K562 (cell line): Measurements from ENCODE around the gene ABCC10. TPM values are rescaled to one million over a fixed set of nuclear protein-coding genes. Genes with fewer than 3 reads are reported as not detected.

Source experiments
- ATAC-seq: fragments of 200-7000 bp; cut with Tn5 transposase; 3 replicates; pipeline ENCODE4 v1.9.1; 2020; ENCODE audit warnings: moderate library complexity
- BruUV-seq: library from RNA; stranded (reverse); fragments of 400-500 nt; replicated peaks from 2 replicates; lab custom pipeline; 2021; lab: Mats Ljungman, UMichigan
- CTCF ChIA-PET: fragments of 300-600 bp; formaldehyde crosslinking; extraction: SDS; loops from one replicate; lab custom pipeline; 2021; ENCODE audit warnings: low intra/inter-chr PET ratio; lab: Yijun Ruan, JAX
- POLR2A ChIA-PET: fragments of 300-600, 350-650 bp; sonication (Branson Sonifier 250); formaldehyde crosslinking; extraction: SDS; loops from one replicate; lab custom pipeline; 2021; ENCODE audit warnings: antibody characterized with exemption, inconsistent platforms; lab: Yijun Ruan, JAX
- DNase-seq, 4 experiments: peaks; one replicate each; pipeline versions ENCODE4 v3.0.0 to v3.0.0-alpha.2; 2011 to 2018; ENCODE audit warnings: low spot score in 3 of 4, mixed read lengths in 3 of 4; ENCODE audit errors: extremely low read depth in 1 of 4
- FAIRE-seq: peaks from 2 replicates; lab custom pipeline; 2011; peaks lifted over from hg19 to GRCh38; lab: Jason Lieb, UNC
- H2AFZ ChIP-seq: 2 replicates; pipeline ENCODE4 v1.6.0; 2011; ENCODE audit warnings: low read depth, low read length, control low read depth, inconsistent platforms
- H3K27ac ChIP-seq: fragments of 200-600 bp; 3 replicates; pipeline ENCODE4 v1.8.0; 2011; ENCODE audit warnings: low read depth, mild to moderate bottlenecking, control low read depth, inconsistent platforms, low read length, moderate library complexity, mixed read lengths; ENCODE audit errors: extremely low read depth
- H3K27me3 ChIP-seq, 2 experiments: fragments of 300-600 bp in 1 of 2; 2 replicates in 1 of 2; 3 replicates in 1 of 2; pipeline versions ENCODE4 v1.6.0 to v1.8.0; 2011; ENCODE audit warnings: inconsistent platforms in 2 of 2, low read length in 2 of 2, mild to moderate bottlenecking in 1 of 2, mixed read lengths in 1 of 2, moderate library complexity in 1 of 2; ENCODE audit not compliant: control insufficient read depth in 2 of 2, insufficient read depth in 2 of 2
- H3K36me3 ChIP-seq: fragments of 300-600 bp; 3 replicates; pipeline ENCODE4 v1.8.0; 2011; ENCODE audit warnings: mild to moderate bottlenecking, low read length, inconsistent platforms; ENCODE audit not compliant: control insufficient read depth, insufficient read depth
- H3K4me1 ChIP-seq, 2 experiments: fragments of 200-600 bp in 1 of 2; replicated peaks in 1 of 2; 2 replicates in 1 of 2; 3 replicates in 1 of 2; pipeline versions ENCODE4 v1.5.1 to v1.8.0; 2011; ENCODE audit warnings: inconsistent platforms in 2 of 2, low read length in 2 of 2, mild to moderate bottlenecking in 1 of 2, mixed read lengths in 1 of 2, moderate library complexity in 1 of 2; ENCODE audit not compliant: control insufficient read depth in 2 of 2, insufficient read depth in 2 of 2
- H3K4me2 ChIP-seq: 2 replicates; pipeline ENCODE4 v1.6.1; 2011; ENCODE audit warnings: low read length, control low read depth, inconsistent platforms, mixed read lengths; ENCODE audit not compliant: insufficient read depth
- H3K4me3 ChIP-seq: fragments of 200-600 bp; sonication (generic), shearing (Covaris generic); 2 replicates; pipeline ENCODE4 v1.5.1; 2016; ENCODE audit warnings: control low read depth, inconsistent platforms
- H3K79me2 ChIP-seq: fragments of 200-600 bp; 3 replicates; pipeline ENCODE4 v1.8.0; 2011; ENCODE audit warnings: low read length, inconsistent platforms; ENCODE audit not compliant: control insufficient read depth, insufficient read depth
- H3K9ac ChIP-seq, 2 experiments: 2 replicates each; pipeline versions ENCODE4 v1.6.0 to v1.6.1; 2011; ENCODE audit warnings: low read depth in 2 of 2, low read length in 2 of 2, control low read depth in 1 of 2, inconsistent platforms in 1 of 2, mild to moderate bottlenecking in 1 of 2, mixed read lengths in 1 of 2; ENCODE audit not compliant: insufficient read depth in 1 of 2
- H3K9me1 ChIP-seq: one replicate; pipeline ENCODE4 v1.6.0; 2011; ENCODE audit warnings: inconsistent platforms, mild to moderate bottlenecking, low read length, moderate library complexity; ENCODE audit not compliant: control insufficient read depth, insufficient read depth
- H3K9me3 ChIP-seq: replicated peaks from 2 replicates; pipeline ENCODE4 v1.5.1; 2011; ENCODE audit warnings: low read depth, low read length, inconsistent platforms; ENCODE audit not compliant: control insufficient read depth, insufficient read depth
- H4K20me1 ChIP-seq: replicated peaks from 2 replicates; pipeline ENCODE4 v1.6.1; 2011; ENCODE audit warnings: low read length, inconsistent platforms, mixed read lengths; ENCODE audit not compliant: control insufficient read depth, insufficient read depth
- CXXC5 ChIP-seq: fragments of 250-450 bp; sonication (Bioruptor Pico); IDR thresholded peaks from 2 replicates; pipeline ENCODE4 v1.8.0; 2022; ENCODE audit warnings: inconsistent platforms, mild to moderate bottlenecking, moderate library complexity
- FOXO4 ChIP-seq: fragments of 450-650 bp; formaldehyde crosslinking; IDR thresholded peaks from 2 replicates; pipeline ENCODE4 v1.4.0; 2020; ENCODE audit warnings: mild to moderate bottlenecking, moderate library complexity
- HNRNPK ChIP-seq: fragments of 200-400 bp; formaldehyde crosslinking; IDR thresholded peaks from one replicate; pipeline ENCODE4 v1.6.1; 2018; ENCODE audit warnings: mild to moderate bottlenecking, low read depth, low read length; ENCODE audit not compliant: poor library complexity, severe bottlenecking
- KLF6 ChIP-seq: fragments of 250-450 bp; sonication (Bioruptor Pico); IDR thresholded peaks from 2 replicates; pipeline ENCODE4 v1.4.0; 2020; ENCODE audit warnings: mild to moderate bottlenecking, moderate library complexity, borderline replicate concordance
- MYBL2 ChIP-seq, 2 experiments: fragments of 450-650 bp in 1 of 2; sonication (generic) in 1 of 2; formaldehyde crosslinking in 1 of 2; IDR thresholded peaks; 2 replicates each; pipeline versions ENCODE4 v1.6.1 to v1.8.1; 2017 to 2022; ENCODE audit warnings: borderline replicate concordance in 1 of 2, inconsistent platforms in 1 of 2, low read depth in 1 of 2, mild to moderate bottlenecking in 1 of 2, missing genetic modification reagents in 1 of 2, moderate library complexity in 1 of 2
- POLR2G ChIP-seq: fragments of 200-400 bp; formaldehyde crosslinking; IDR thresholded peaks from 2 replicates; pipeline ENCODE4 v1.6.1; 2017; ENCODE audit warnings: low read depth, mild to moderate bottlenecking, antibody characterized with exemption, low read length, moderate library complexity
- RBM14 ChIP-seq: fragments of 200-400 bp; formaldehyde crosslinking; IDR thresholded peaks from 2 replicates; pipeline ENCODE4 v1.6.1; 2018; ENCODE audit warnings: low read depth, mild to moderate bottlenecking, low read length, moderate library complexity, borderline replicate concordance; ENCODE audit not compliant: insufficient read depth
- ZNF780A ChIP-seq: fragments of 250-450 bp; sonication (Bioruptor Pico); IDR thresholded peaks from 2 replicates; pipeline ENCODE4 v1.5.0; 2021; ENCODE audit warnings: mild to moderate bottlenecking
- WGBS: fragments of 100-300 bp; shearing (Covaris generic); methylation state at CpG from one replicate; pipeline ENCODE4 v1.1.6; 2016; ENCODE audit warnings: low coverage, mixed read lengths; ENCODE audit not compliant: insufficient coverage; ENCODE audit errors: missing lambda C conversion rate; 5-methylcytosine and 5-hydroxymethylcytosine counted together
- in situ Hi-C: fragments of 300-500 bp; cut with MboI; formaldehyde crosslinking; loops from 4 replicates; pipeline ENCODE4 v1.15.0; 2018; ENCODE audit warnings: inconsistent platforms, mixed read lengths
- intact Hi-C: fragments of 100-400 bp; cut with micrococcal nuclease; formaldehyde crosslinking; loops from 2 replicates; pipeline ENCODE4 v1.14.2; 2022
- polyA plus RNA-seq, 8 experiments: library from polyadenylated mRNA; depleted of rRNA in 4 of 8; stranded (reverse) in 5 of 8; unstranded in 3 of 8; fragments of >200 nt; fragmentation: Nextera tagmentation in 2 of 8; fragmentation: Illumina TruSeq in 1 of 8; extraction: Ambion mirVana in 2 of 8; extraction: Trizol in 1 of 8; gene quantifications; 2 replicates each; pipeline versions ENCODE4 v1.2.1 to v1.2.3, GENCODE V29; 2011 to 2014; ENCODE audit warnings: inconsistent platforms in 1 of 8, missing spikeins in 1 of 8
- total RNA-seq, 7 experiments: library from RNA; depleted of rRNA in 6 of 7; stranded (reverse); fragments of >200 nt in 6 of 7; fragmentation: Illumina TruSeq in 2 of 7; extraction: Trizol in 2 of 7; gene quantifications; 2 replicates each; pipeline versions ENCODE4 v1.2.1 to v1.2.3, GENCODE V29; 2011 to 2021; ENCODE audit warnings: low replicate concordance in 1 of 7

ABCC10 gene
- total and polyA plus RNA-seq, 9 of the 15 experiments (the other 6 are each of a cell fraction or from before 2014, with no cell fraction given) = 2.4 to 29.1 (median 13.7) TPM

DNA sequence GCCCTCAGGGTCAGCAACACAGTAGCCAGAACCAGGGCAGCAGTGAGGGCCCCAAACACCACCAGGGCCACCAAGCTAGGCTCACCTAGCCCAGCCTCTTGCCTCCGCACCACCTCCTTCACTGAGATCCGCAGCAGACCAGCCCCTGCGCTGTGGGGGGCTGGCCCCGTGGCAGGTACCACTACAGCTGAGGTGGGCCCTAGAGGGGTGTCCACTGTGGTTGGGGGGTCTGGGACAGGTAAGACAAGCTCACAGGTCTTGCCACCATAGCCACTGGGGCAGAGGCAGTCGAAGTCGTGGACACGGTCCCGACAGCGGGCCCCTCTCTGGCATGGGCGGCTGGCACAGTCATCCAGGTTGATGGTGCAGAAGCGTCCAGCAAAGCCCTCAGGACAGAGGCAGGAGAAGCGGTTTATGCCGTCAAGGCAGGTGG is 23.4 kb downstream of the ABCC10 start:
- FAIRE-seq (no peak), ATAC-seq (no peak), DNase-seq (no peak)
- Histone ChIP-seq H3K4me3 (no peak overlapping the region), H3K27me3 (no peaks in the 10 kb centered on the region; a peak in 1 of 5 replicates), H3K9me3 (no peaks in the 10 kb centered on the region), H3K4me2 (no peak overlapping the region), H3K9ac (no peak overlapping the region; a peak in 1 of 4 replicates), H4K20me1 (no peaks in the 10 kb centered on the region), H3K27ac (no peak overlapping the region), H3K9me1 (no peaks in the 10 kb centered on the region), H3K4me1 (peaks cover 0 to 16% of the 10 kb centered on the region in 2 experiments; a peak in 4 of 5 replicates), H2AFZ (no peak overlapping the region), H3K36me3 (peaks cover 28% of the 10 kb centered on the region; the same call in 1 of the 3 replicates), H3K79me2 (no peaks in the 10 kb centered on the region)
- in situ Hi-C loops = no loop called here
- TF ChIP-seq FOXO4 (CRISPR knock-in tag) (no peak), POLR2G (peak; percentile 43; the same call in 1 of the 2 replicates), KLF6 (CRISPR knock-in tag) (no peak), ZNF780A (CRISPR knock-in tag) (no peak), MYBL2 (IDR thresholded peaks at IDR 0.05; ENCODE audit: low read depth) (no peak), MYBL2 (CRISPR knock-in tag; IDR thresholded peaks at IDR 0.05; ENCODE audit: borderline replicate concordance) (no peak), RBM14 (no peak), CXXC5 (CRISPR knock-in tag) (no peak), HNRNPK (no peak)
- BruUV-seq = no TSS peak
- intact Hi-C loops = no loop called here
- 87% methylated on average over 13 of the region's 13 CpGs for WGBS
- ChIA-PET CTCF (no interaction called here), POLR2A (interaction anchor here (0.6 to 1.3 kb wide), 4 partner anchors 10 to 59 kb away, joined by 3 to 4 read pairs (median 4); no protein-coding TSS in a partner anchor)
